AG04449 (cell line): ENCODE measurements around the gene CYBA.

Experiments used
- CTCF ChIA-PET: fragments of 350-600 bp; formaldehyde crosslinking; extraction: SDS; loops from one replicate; lab custom pipeline; 2021; ENCODE audit warnings: antibody characterized with exemption; lab: Yijun Ruan, JAX
- POLR2A ChIA-PET: fragments of 400-600, 350-600 bp; formaldehyde crosslinking; extraction: SDS; loops from one replicate; lab custom pipeline; 2020; ENCODE audit warnings: antibody characterized with exemption, inconsistent platforms; lab: Yijun Ruan, JAX
- DNase-seq: peaks from one replicate; pipeline ENCODE4 v3.0.0-alpha.2; 2010; ENCODE audit warnings: low read depth, low spot score
- H3K4me3 ChIP-seq: 2 replicates; pipeline ENCODE4 v1.5.1; 2011; ENCODE audit warnings: low read depth, mild to moderate bottlenecking, control low read depth, low read length
- TF ChIP-seq, protein P1 (sequence below): IDR thresholded peaks from one replicate; pipeline ENCODE4 v1.5.1; 2011; ENCODE audit warnings: mild to moderate bottlenecking, moderate library complexity, low read length, control low read depth, inconsistent platforms; ENCODE audit not compliant: insufficient read depth; ENCODE audit errors: missing control alignments

The CYBA gene

DNA sequence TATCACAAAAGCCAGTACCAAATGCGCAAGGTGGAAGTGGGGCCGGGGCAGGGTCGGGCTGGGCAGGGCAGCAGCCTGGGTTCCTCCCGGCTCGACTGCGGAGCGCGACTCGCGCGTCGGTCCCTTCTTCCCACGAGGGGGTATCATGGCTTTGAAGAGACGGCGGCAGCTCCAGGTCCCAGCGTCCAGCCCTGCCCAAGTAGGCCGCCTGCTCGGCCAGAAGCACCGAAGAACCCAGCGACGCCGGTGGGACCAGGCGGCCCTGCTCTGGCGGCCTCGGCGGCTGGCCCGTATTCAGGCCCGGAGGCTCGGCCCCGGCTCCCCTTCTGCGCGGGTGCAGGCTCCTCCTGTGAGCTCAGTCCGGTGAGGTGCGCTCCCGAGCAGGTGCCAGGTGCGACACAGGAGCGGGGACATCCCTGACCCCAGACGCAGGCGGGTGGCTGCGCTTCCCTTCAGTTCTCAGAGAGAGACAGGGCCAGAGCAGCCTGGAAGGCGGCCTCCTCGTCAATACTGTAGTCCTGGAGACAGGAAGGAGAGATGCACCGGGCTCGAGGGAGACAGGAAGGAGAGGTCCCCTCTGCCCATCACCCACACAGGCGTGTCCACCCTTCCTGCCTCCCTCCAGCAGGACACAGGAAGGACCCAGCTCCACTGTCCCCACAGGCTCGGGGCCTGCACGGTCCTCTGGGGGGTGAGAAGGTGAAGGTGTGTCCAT, 46.4 kb upstream of the CYBA start:
- TF ChIP-seq, protein P1, sequence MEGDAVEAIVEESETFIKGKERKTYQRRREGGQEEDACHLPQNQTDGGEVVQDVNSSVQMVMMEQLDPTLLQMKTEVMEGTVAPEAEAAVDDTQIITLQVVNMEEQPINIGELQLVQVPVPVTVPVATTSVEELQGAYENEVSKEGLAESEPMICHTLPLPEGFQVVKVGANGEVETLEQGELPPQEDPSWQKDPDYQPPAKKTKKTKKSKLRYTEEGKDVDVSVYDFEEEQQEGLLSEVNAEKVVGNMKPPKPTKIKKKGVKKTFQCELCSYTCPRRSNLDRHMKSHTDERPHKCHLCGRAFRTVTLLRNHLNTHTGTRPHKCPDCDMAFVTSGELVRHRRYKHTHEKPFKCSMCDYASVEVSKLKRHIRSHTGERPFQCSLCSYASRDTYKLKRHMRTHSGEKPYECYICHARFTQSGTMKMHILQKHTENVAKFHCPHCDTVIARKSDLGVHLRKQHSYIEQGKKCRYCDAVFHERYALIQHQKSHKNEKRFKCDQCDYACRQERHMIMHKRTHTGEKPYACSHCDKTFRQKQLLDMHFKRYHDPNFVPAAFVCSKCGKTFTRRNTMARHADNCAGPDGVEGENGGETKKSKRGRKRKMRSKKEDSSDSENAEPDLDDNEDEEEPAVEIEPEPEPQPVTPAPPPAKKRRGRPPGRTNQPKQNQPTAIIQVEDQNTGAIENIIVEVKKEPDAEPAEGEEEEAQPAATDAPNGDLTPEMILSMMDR = no peak
- ChIA-PET POLR2A (no interaction called here), CTCF (interaction anchor here (1.7 to 3.2 kb wide), 2 partner anchors 9 to 11 kb away, joined by 5 to 11 read pairs; partner anchors contain the start of gene SNAI3)
- no peak for DNase-seq
- no peak overlapping the region for H3K4me3 ChIP-seq

DNA sequence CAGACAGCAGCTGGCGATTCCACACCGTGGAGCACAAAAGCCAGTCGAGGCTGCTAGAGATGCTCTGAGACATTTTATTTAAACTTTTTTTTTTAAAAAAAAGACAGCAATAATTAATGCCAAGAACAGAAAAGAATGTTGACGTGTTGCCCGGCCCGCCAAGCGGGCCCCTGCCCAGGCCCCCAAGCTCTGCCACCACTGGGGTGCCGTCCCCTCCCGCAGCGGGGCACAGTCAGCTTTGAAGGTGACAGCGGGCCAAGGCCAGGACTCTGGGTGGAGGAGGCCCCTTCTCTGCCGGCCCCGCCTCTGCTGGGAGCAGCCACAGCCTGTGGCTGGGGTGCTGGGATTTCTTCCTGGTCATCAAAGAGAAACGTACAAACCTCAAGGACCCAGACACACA, 45.6 kb upstream of the CYBA start:
- TF ChIP-seq, protein P1 = no peak
- ChIA-PET POLR2A (no interaction called here), CTCF (interaction anchor here (0.9 to 3.2 kb wide), 3 partner anchors 9 to 15 kb away, joined by 4 to 11 read pairs (median 4); partner anchors contain the start of gene SNAI3)
- DNase-seq = no peak
- no peak overlapping the region for H3K4me3 ChIP-seq

DNA sequence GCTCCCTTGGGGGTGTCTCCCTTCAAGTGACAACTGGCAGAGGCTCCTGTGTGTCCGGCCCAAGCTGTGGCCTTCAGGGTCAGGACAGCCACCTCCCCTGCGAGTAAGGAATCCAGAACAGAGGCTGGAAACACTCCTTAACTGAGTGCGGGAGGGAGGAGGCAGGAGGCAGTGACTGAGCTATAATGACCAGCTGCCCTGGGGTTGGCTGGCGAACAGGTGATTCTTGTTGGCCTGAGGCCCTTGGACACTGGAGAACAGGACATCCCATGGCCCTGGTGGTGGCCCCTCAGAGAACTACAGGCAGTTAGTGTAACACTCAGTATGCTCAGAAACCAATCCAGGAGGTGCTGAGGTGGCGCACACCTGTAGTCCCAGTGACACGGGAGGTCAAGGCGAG, 44.9 kb upstream of the CYBA start:
- TF ChIP-seq, protein P1 = no peak
- no peak for DNase-seq
- POLR2A ChIA-PET = no interaction called here
- H3K4me3 ChIP-seq = no peak overlapping the region
- CTCF ChIA-PET = interaction anchor here (0.9 to 3.2 kb wide), 3 partner anchors 9 to 14 kb away, joined by 4 to 11 read pairs (median 4); partner anchors contain the start of gene SNAI3

DNA sequence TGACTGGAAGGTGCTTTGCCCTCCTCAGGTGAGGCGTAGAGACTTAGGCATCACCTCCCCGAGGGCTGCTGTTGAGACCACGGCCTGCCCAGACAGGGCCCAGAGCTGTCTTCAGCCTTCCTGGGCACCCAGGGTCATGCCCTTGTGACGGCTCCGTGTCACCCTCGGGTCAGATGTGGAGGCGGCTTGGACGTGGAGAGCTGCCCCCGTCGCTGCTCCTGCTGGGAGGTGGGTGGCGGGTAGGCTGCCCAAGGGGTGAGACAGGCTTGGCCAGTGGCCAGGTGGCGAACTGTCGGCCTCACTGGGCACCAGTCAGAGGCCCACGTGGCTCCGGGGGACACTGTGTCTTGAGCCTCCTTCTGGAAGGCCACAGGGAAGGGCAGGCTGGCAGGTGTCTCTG, 44.4 kb upstream of the CYBA start:
- ChIA-PET CTCF (interaction anchor here (1.5 kb wide), 1 partner anchor 10 kb away, joined by 4 read pairs; no protein-coding TSS in a partner anchor), POLR2A (no interaction called here)
- DNase-seq = no peak
- TF ChIP-seq, protein P1 = no peak
- H3K4me3 ChIP-seq = no peak overlapping the region

DNA sequence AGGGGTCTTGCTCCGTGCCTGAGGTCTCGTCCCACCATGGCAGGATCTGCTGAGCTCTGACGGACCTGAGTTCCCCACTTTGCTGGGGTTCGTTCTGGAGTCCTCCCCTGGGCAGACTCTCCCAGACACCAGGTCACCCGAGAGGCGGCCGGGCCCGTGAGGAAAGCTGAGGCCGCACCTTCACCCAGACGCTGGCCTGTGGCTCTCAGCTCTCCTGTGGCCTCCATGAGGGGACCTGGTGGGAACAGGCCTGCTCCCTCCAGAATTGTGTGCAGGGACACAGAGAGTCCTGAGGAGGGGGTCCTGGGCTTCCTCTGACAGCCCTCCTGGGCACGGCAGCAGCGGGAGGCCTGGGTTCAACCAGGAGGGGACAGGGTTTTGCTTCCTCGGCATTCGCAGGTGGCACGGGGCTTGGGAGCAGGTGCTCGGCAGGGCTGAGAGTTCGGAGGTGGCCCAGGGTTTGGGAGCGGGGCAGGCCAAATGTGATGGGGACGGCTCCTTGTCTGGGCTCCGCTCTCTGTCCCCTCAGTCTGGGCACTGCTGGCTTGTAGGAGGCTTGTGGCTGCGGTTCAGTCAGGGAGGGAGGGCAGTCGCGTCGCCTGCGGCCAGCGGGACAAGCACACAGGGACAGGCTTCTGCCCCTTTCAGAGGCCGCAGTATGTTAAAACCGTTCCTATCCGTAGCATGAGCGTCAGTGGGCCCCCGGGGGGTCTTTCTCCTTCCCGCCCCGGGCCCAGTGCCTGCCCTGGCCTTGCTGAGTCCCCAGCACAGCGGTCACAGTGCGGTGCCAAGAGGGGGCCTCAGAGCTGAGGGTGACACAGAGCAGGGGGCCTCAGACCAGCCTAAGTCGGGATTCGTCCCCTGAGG, 43.6 kb upstream of the CYBA start:
- ChIA-PET POLR2A (no interaction called here), CTCF (interaction anchor here (1.4 kb wide), 1 partner anchor 9 kb away, joined by 5 read pairs; no protein-coding TSS in a partner anchor)
- DNase-seq = no peak
- no peak overlapping the region for H3K4me3 ChIP-seq
- TF ChIP-seq, protein P1 = no peak
